ENCODE measurements around the gene GTPBP4. TPM values are rescaled to one million over a fixed set of nuclear protein-coding genes. Genes with fewer than 3 reads are reported as not detected.

The GTPBP4 gene
- total and polyA plus RNA-seq, 2 donors from 2014 or later = 18.9 to 37.1 TPM

- no peak for TF ChIP-seq CTCF (IDR thresholded peaks at IDR 0.05; ENCODE audit: borderline replicate concordance, extremely low read depth, insufficient read depth)
- H3K36me3 ChIP-seq (ENCODE audit: control insufficient read depth in 2 of 3, insufficient read depth in 3 of 3, low read length in 3 of 3) = no peaks in the 10 kb centered on the region
- no peaks in the 10 kb centered on the region for H3K27me3 ChIP-seq (ENCODE audit: control insufficient read depth, insufficient read depth, low read length)
- peak overlapping the region in 2 of 3 donors; percentile 37 to 40 for H3K4me3 ChIP-seq (ENCODE audit: low read length in 3 of 3)
- H3K27ac ChIP-seq (ENCODE audit: low read depth in 2 of 2, low read length in 2 of 2) = peak overlapping the region in 1 of 2 donors; percentile 36
- intact Hi-C loops (cut with DNase I) = no loop called here
- DNase-seq = peak in 4 of 5 donors; percentile 35 to 50 (median 48)
- H3K9ac ChIP-seq (ENCODE audit: low read length in 3 of 3) = peak overlapping the region in 1 of 3 donors; percentile 42
- no peak for FAIRE-seq
- H3K9me3 ChIP-seq (ENCODE audit: control insufficient read depth in 2 of 3, insufficient read depth in 1 of 3, low read length in 3 of 3) = no peaks in the 10 kb centered on the region
- H3K4me1 ChIP-seq (ENCODE audit: control insufficient read depth in 2 of 3, insufficient read depth in 2 of 3, low read depth in 1 of 3, low read length in 3 of 3) = peaks cover 0 to 15% (median 11%) of the 10 kb centered on the region in 3 donors
Measured at GRCh38 chr10:970311-971149, 17.7 kb upstream of the GTPBP4 start.

GRCh38 chr10:971150-971542 is 17.1 kb upstream of the GTPBP4 start:
- H3K9me3 ChIP-seq (ENCODE audit: control insufficient read depth in 2 of 3, insufficient read depth in 1 of 3, low read length in 3 of 3) = no peaks in the 10 kb centered on the region
- H3K4me3 ChIP-seq (ENCODE audit: low read length in 3 of 3) = no peak overlapping the region
- peak overlapping the region in 1 of 3 donors; percentile 42 for H3K9ac ChIP-seq (ENCODE audit: low read length in 3 of 3)
- no peaks in the 10 kb centered on the region for H3K27me3 ChIP-seq (ENCODE audit: control insufficient read depth, insufficient read depth, low read length)
- no peak overlapping the region for H3K27ac ChIP-seq (ENCODE audit: low read depth in 2 of 2, low read length in 2 of 2)
- intact Hi-C loops (cut with DNase I) = no loop called here
- DNase-seq (peak in 3 of 5 donors; percentile 10 to 43 (median 30)), FAIRE-seq (no peak)
- no peak for TF ChIP-seq CTCF (IDR thresholded peaks at IDR 0.05; ENCODE audit: borderline replicate concordance, extremely low read depth, insufficient read depth)
- H3K36me3 ChIP-seq (ENCODE audit: control insufficient read depth in 2 of 3, insufficient read depth in 3 of 3, low read length in 3 of 3) = no peaks in the 10 kb centered on the region
- H3K4me1 ChIP-seq (ENCODE audit: control insufficient read depth in 2 of 3, insufficient read depth in 2 of 3, low read depth in 1 of 3, low read length in 3 of 3) = peaks cover 0 to 15% (median 11%) of the 10 kb centered on the region in 3 donors

GRCh38 chr10:971613-972012 is 16.6 kb upstream of the GTPBP4 start:
- no peaks in the 10 kb centered on the region for H3K36me3 ChIP-seq (ENCODE audit: control insufficient read depth in 2 of 3, insufficient read depth in 3 of 3, low read length in 3 of 3)
- no peak overlapping the region for H3K4me3 ChIP-seq (ENCODE audit: low read length in 3 of 3)
- H3K27ac ChIP-seq (ENCODE audit: low read depth in 2 of 2, low read length in 2 of 2) = no peak overlapping the region
- intact Hi-C loops (cut with DNase I) = no loop called here
- H3K27me3 ChIP-seq (ENCODE audit: control insufficient read depth, insufficient read depth, low read length) = no peaks in the 10 kb centered on the region
- FAIRE-seq (no peak), DNase-seq (peak in 1 of 5 donors; percentile 28)
- no peak for TF ChIP-seq CTCF (IDR thresholded peaks at IDR 0.05; ENCODE audit: borderline replicate concordance, extremely low read depth, insufficient read depth)
- peaks cover 0 to 15% (median 11%) of the 10 kb centered on the region in 3 donors for H3K4me1 ChIP-seq (ENCODE audit: control insufficient read depth in 2 of 3, insufficient read depth in 2 of 3, low read depth in 1 of 3, low read length in 3 of 3)
- no peaks in the 10 kb centered on the region for H3K9me3 ChIP-seq (ENCODE audit: control insufficient read depth in 2 of 3, insufficient read depth in 1 of 3, low read length in 3 of 3)
- no peak overlapping the region for H3K9ac ChIP-seq (ENCODE audit: low read length in 3 of 3)
